Measurements from ENCODE around the gene CAPN3. TPM values are rescaled to one million over a fixed set of nuclear protein-coding genes. Genes with fewer than 3 reads are reported as not detected.

The CAPN3 gene
- total RNA-seq, 4 donors from 2014 or later: 17.0 to 35.2 (median 19.3) TPM

- DNase-seq: no peak
- in situ Hi-C loops (cut with MboI; ENCODE audit: low pct_ligation_motif_present in 1 of 4, low pct_unique_long_range_greater_than_20kb in 1 of 4, low sequenced_read_pairs in 3 of 4): no loop called here
- 52 to 57% methylated on average over 3 of the region's 3 CpGs for WGBS, 2 donors (ENCODE audit: low coverage in 1 of 2)
- H3K4me1 ChIP-seq: peaks cover 0 to 24% (median 4%) of the 10 kb centered on the region in 4 donors
- peak overlapping the region; percentile 75 to 80 (median 78) for H3K27ac ChIP-seq
- H3K4me3 ChIP-seq: peak overlapping the region in 2 of 4 donors; percentile 0 to 40
- H3K36me3 ChIP-seq: peaks cover 0 to 8% (median 3%) of the 10 kb centered on the region in 4 donors
- H3K9me3 ChIP-seq: no peaks in the 10 kb centered on the region
- TF ChIP-seq EP300 (IDR thresholded peaks at IDR 0.05; ENCODE audit: low read depth): no peak
- TF ChIP-seq POLR2AphosphoS5 (IDR thresholded peaks at IDR 0.05): no peak
- no peak for TF ChIP-seq CTCF (IDR thresholded peaks at IDR 0.05)
- no peak for TF ChIP-seq POLR2A (IDR thresholded peaks at IDR 0.05)
- intact Hi-C loops (cut with DNase I; ENCODE audit: low total_unique reads): no loop called here
- no peaks in the 10 kb centered on the region for H3K27me3 ChIP-seq
These were observed 97.7 kb downstream of the CAPN3 start for GRCh38 chr15:42456971-42457370.

- peaks cover 0 to 8% (median 3%) of the 10 kb centered on the region in 4 donors for H3K36me3 ChIP-seq
- peak overlapping the region; percentile 75 to 80 (median 78) for H3K27ac ChIP-seq
- intact Hi-C loops (cut with DNase I; ENCODE audit: low total_unique reads) (no loop called here), in situ Hi-C loops (cut with MboI; ENCODE audit: low pct_ligation_motif_present in 1 of 4, low pct_unique_long_range_greater_than_20kb in 1 of 4, low sequenced_read_pairs in 3 of 4) (no loop called here)
- H3K27me3 ChIP-seq: no peaks in the 10 kb centered on the region
- peaks cover 0 to 24% (median 4%) of the 10 kb centered on the region in 4 donors for H3K4me1 ChIP-seq
- no peaks in the 10 kb centered on the region for H3K9me3 ChIP-seq
- TF ChIP-seq CTCF (IDR thresholded peaks at IDR 0.05) (no peak), POLR2AphosphoS5 (IDR thresholded peaks at IDR 0.05) (peak; percentile 64 to 69 (median 64)), POLR2A (IDR thresholded peaks at IDR 0.05) (peak; percentile 33), EP300 (IDR thresholded peaks at IDR 0.05; ENCODE audit: low read depth) (peak; percentile 58)
- 43 to 44% methylated on average over 7 to 8 of the region's 8 CpGs for WGBS, 2 donors (ENCODE audit: low coverage in 1 of 2)
- DNase-seq: peak; percentile 53
- H3K4me3 ChIP-seq: peak overlapping the region in 2 of 4 donors; percentile 0 to 40
These were observed 98.4 kb downstream of the CAPN3 start for GRCh38 chr15:42457445-42458442.

GRCh38 chr15:42461261-42461660, 102.0 kb downstream of the CAPN3 start:
- WGBS, 2 donors (ENCODE audit: low coverage in 1 of 2): 62 to 71% methylated on average over 3 of the region's 3 CpGs
- Histone ChIP-seq H3K4me1 (peaks cover 0 to 29% (median 9%) of the 10 kb centered on the region in 4 donors), H3K4me3 (no peak overlapping the region), H3K27ac (peak overlapping the region in 2 of 4 donors; percentile 13 to 75), H3K36me3 (peaks cover 0 to 5% (median 0%) of the 10 kb centered on the region in 4 donors), H3K9me3 (no peaks in the 10 kb centered on the region), H3K27me3 (no peaks in the 10 kb centered on the region)
- TF ChIP-seq EP300 (IDR thresholded peaks at IDR 0.05; ENCODE audit: low read depth) (no peak), POLR2AphosphoS5 (IDR thresholded peaks at IDR 0.05) (no peak), POLR2A (IDR thresholded peaks at IDR 0.05) (no peak), CTCF (IDR thresholded peaks at IDR 0.05) (no peak)
- intact Hi-C loops (cut with DNase I; ENCODE audit: low total_unique reads) (no loop called here), in situ Hi-C loops (cut with MboI; ENCODE audit: low pct_ligation_motif_present in 1 of 4, low pct_unique_long_range_greater_than_20kb in 1 of 4, low sequenced_read_pairs in 3 of 4) (no loop called here)
- no peak for DNase-seq

Small RNA genes within 50 kb of the gene (small RNA-seq; reads per million reads assigned to genes)
- gene RNU6-188P: 0 reads per million in 4 donors

Other genes starting within 250 kb of the CAPN3 start
- gene PLA2G4F, start 202.9 kb upstream of the CAPN3 start, total RNA-seq: 100 to 1,000 TPM in 1 of 4 donors, 10 to 100 TPM in 3; 25.1 to 135 (median 78.0) TPM
- 100 to 1,000 TPM; 105 to 354 (median 153) TPM for gene VPS39, start 151.2 kb upstream of the CAPN3 start, total RNA-seq
- gene GANC, start 86.3 kb upstream of the CAPN3 start, total RNA-seq: 100 to 1,000 TPM in 1 of 4 donors, 10 to 100 TPM in 3; 36.6 to 143 (median 54.8) TPM
- gene TMEM87A, start 86.1 kb upstream of the CAPN3 start, total RNA-seq: 100 to 1,000 TPM in 3 of 4 donors, 10 to 100 TPM in 1; 93.1 to 110 (median 107) TPM
- 10 to 100 TPM; 44.2 to 60.6 (median 50.0) TPM for gene ZNF106, start 131.6 kb downstream of the CAPN3 start, total RNA-seq
- gene SNAP23, start 136.1 kb downstream of the CAPN3 start, total RNA-seq: 100 to 1,000 TPM in 1 of 4 donors, 10 to 100 TPM in 3; 19.9 to 102 (median 70.7) TPM
- 10 to 100 TPM; 12.3 to 42.4 (median 28.7) TPM for gene LRRC57, start 189.3 kb downstream of the CAPN3 start, total RNA-seq
- gene HAUS2, start 189.3 kb downstream of the CAPN3 start, total RNA-seq: 10 to 100 TPM; 10.6 to 27.5 (median 13.6) TPM
- gene STARD9, start 216.1 kb downstream of the CAPN3 start, total RNA-seq: 10 to 100 TPM; 11.1 to 52.5 (median 22.4) TPM